Ureter (tissue), 1 donor: ENCODE results near the gene NAIF1. TPM values are rescaled to one million over a fixed set of nuclear protein-coding genes. Genes with fewer than 3 reads are reported as not detected.
"Not testable (repeated sequence)": the region's sequence is repeated elsewhere in the genome, so short reads cannot be mapped to it uniquely, and the experiment has no call there.

ENCODE experiments used
- DNase-seq: peaks from one replicate; pipeline ENCODE4 v3.0.0-alpha.2; 2020; ENCODE audit warnings: low spot score
- total RNA-seq: library from RNA; stranded (reverse); gene quantifications from one replicate; pipeline ENCODE4 v1.2.4, GENCODE V29; 2023
- donor health status: DM: yes; HTN: yes; CAD: no.

Gene NAIF1
- total RNA-seq, 1 donor from 2014 or later, result 6.9 TPM

DNA sequence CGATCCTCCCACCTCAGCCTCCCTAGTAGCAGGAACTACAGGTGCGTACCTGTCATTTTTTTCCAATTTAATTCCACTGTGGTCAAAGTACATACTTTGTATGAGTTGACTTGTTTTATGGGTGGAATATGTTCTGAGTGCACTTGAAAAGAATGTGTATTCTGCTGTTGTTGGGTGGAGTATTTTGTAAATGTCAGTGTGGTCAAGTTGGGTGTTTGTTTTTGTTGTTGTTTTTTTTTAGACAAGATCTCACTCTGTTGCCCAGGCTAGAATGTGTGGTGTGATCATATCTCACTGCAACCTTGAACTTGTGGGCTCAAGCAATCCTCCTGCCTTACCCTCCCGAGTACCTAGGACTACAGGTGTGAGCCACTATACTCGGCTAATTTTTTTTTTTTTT lies 18.8 kb upstream of the NAIF1 start:
- DNase-seq, result no peak

DNA sequence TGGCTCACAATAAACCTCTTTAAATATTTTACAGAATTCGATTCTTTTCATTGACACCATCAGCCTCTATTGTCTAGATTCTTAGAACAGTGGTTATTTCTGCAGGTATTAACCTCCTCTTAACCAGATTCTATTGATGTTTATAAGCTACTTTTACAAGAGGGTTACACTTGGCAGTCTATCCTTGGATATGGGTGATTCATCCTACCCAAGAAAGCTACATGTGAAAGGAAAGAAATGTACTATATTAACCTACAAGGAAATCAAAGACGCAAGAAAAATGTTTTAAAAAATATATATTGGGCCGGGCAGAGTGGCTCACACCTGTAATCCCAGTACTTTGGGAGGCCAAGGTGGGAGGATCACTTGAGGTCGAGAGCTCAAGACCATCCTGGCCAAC lies 17.6 kb upstream of the NAIF1 start:
- no peak for DNase-seq

DNA sequence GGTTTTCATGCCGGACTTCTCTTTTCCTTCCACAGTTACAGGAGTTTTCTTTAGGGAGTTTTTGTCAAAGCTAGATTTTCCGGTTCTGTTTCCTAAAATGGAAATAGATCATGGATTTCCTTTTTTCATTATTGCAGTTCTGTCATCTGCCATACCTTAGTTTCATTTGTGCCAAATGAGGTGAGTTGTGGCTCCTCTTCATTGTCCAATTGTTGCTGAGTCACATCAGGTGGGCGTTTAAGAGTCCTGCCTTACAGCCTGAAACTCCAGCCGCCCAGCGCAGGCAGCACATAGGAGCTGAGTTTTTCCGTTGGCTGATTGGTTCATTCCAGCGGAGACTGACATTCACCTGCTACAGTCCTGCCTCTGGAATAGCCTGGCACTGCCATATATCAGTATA lies 15.0 kb upstream of the NAIF1 start:
- DNase-seq, result no peak

DNA sequence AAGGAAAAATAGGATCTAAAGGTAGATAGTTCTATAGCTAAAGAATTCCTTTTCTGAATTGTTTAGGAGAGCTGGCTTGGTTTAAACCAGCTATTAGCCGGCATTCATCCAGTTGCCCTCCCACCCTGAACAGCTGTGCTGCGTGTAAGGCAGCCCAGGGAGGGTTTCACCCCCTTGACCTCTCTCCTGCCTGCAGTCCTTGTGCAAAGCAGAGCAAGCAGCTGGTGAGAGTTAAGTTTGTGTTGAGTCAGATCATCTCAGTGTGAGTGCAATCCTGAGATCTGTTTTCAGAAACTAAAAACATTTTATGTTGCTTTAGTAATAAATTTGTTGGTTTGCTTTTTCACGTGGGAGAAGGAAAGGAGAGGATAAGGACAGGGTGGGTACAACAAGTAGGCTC lies 13.9 kb upstream of the NAIF1 start:
- DNase-seq, result no peak

DNA sequence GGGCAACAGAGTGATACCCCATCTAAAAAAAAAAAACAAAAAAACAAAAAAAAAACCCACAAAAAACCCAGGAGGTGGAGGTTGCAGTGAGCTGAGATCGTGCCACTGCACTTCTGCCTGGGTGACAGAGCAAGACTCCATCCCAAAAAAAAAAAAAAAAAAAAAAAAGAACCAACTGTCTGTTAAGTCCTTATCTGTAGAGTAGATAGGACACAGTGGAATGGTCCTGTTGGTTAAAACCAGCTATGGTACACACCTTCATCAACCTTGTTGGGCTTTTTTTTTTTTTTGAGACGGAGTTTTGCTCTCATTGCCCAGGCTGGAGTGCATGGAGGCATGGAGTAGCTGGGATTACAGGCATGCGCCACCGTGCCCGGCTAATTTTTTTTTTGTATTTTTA lies 13.1 kb upstream of the NAIF1 start:
- DNase-seq, result no peak

DNA sequence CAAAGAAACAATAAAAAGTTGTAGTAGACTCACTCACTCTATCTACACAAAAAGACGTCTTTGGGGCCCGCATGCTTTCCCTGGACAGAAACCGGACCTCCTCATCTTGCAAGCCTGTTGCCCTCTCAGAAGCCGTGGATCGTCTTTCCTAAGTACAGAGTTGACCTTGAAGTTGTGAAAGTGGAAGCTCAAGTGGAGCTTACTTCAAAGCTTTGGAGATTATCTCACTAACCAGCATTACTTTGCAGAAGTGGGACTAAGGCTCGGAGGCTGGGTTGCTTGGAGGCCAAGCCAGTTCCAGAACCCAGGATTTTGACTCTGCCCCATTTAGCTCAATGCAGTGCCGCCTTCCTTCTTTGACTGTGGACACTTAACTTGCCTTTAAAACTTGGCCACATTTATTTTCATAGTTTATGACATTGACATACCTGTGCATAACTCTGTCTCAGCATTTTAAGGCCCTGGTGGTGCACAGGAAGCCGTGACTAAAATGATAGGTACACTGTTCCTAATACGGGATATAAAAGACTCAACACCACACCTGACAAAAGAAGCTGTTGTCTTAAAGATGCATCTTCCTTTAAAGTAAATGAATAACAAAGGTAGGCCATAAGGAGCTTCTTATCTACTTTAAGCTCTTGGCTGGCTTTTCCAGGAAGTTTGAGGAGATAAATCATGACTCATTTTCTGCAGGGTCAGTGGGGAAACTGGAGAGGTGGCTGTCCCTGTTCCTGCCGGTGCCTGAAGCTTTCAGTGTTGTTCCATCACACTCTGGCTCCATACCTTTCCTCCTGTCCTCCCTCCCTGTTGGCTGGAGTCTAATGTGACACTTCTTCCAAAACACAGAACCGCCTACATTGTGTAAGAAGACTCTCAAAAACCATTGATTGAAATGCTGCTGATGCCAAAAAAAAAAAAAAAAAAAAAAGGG lies 11.6 kb upstream of the NAIF1 start:
- DNase-seq, result no peak

DNA sequence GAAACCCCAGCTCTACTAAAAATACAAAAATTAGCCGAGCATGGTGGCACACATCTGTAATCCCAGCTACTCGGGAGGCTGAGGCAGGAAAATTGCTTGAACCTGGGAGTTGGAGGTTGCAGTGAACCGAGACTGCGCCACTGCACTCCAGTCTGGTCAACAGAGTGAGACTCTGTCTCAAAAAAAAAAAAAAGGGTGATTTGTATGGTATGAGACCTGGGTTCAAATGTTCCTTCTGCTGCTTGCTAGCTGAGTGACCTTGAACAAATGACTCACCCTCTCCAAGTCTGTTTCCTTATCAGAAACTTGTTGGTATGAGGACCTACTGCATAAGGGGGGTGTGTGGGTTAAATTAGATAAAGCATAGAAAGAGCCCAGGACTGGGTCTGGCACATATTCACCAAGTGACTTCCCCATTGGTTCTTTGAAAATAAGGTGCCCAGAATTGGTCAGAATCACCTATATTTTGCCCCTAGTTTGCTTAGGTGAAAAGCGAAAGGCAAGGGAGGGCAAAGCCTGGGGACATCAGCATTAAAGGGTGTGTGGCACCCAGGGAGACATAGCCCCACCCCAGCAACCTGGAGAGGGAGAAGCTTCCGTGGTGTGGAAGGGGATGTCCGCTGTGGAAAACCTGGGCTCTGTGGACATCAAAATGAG lies 10.9 kb upstream of the NAIF1 start:
- no peak for DNase-seq

DNA sequence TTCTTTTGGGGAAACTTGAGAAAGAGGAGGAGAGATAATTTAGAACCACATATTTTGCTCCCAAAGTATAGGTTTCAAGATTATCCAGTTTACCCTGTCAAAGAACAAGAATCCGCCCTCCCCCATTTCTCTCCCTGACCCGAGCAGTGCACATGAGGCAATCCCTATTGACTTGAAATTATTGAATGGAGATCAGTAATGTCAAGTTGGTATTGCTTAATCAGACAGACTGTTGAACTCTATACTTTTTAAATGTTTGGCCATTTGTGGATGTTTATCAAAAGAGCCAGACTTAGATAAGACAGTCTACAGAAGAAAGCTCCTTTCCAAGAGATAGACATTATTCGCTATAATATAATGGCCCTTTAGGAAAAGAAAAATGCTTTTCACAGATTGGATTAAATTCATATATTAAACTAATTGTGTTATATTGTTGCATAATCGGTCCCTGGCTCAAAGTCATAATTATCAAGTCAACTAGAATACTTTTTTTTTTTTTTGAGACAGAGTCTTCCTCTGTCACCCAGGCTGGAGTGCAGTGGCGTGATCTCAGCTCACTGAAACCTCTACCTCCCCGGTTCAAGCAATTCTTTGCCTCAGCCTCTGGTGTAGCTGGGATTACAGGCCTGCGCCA lies 6.2 kb upstream of the NAIF1 start:
- DNase-seq, result no peak

DNA sequence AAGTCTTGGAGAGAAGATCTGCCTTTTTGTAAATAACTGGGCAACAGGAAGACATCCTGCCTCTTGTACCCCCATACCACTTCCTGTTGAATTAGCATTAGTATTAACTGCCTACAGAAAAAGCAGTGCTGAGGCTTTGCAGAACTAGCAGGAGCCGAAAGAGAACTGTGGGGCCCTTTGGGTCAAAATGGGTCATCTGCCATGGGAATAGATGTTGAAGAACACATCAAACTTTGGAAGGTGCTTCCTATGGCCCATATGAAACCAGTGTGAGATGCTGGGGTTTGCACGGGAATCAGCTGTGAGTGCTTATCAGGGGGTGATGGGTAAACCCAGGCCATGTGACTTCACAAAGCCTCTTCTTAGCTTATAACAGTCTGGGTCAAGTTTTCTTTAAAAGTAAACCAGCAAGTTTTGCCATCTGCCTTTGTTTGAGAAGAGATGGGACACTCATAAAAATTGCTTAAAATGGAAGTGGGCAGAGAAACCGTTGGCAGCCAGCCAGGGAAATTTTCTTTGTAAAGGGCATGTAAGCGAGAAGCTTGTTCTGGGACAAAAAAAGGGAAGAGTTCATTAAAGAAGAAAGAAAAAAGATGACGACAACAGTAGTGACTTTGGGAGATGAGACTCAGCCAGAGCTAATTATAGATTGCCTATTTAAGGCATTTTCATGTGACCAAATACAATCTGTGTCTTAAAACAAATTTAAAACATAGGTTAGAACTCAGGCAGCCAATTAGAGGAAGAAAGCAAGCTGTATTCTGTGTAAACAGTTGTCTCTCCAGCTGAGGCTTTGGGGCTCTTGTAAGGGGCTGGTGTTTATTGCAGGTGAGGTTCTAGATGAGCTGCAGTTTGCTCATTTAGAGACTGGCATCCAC lies 5.3 kb upstream of the NAIF1 start:
- DNase-seq, result peak; percentile 93

DNA sequence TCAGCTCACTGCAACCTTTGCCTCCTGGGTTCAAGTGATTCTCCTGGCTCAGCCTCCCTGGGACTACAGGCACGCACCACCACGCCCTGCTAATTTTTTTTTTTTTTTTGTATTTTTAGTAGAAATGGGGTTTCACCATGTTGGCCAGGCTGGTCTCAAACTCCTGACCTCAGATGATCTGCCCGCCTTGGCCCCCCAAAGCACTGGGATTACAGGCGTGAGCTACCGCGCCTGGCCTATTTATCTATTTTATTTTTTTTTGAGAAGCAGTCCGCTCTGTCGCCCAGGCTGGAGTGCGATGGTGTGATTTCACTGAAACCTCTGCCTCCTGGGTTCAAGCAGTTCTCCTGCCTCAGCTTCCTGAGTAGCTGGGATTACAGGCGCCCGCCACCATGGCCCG lies 4.4 kb upstream of the NAIF1 start:
- DNase-seq, result not testable (repeated sequence)

DNA sequence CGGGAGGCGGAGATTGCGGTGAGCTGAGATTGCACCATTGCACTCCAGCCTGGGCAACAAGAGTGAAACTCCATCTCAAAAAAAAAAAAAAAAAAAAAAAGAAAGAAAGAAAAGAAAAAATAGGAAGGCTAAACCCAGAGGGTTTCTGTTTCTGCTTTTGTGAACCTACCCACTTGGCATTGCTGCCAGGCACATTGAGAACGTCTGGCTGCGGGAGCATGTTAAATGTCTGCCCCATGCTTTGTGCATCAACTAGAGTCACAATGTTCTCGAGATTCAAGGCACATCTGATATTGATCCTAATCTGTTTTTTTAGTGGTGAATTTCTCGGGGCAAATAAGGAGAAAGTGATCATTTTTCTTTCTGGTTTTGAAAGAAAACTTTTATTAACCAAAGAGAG lies 3.8 kb upstream of the NAIF1 start:
- no peak for DNase-seq

DNA sequence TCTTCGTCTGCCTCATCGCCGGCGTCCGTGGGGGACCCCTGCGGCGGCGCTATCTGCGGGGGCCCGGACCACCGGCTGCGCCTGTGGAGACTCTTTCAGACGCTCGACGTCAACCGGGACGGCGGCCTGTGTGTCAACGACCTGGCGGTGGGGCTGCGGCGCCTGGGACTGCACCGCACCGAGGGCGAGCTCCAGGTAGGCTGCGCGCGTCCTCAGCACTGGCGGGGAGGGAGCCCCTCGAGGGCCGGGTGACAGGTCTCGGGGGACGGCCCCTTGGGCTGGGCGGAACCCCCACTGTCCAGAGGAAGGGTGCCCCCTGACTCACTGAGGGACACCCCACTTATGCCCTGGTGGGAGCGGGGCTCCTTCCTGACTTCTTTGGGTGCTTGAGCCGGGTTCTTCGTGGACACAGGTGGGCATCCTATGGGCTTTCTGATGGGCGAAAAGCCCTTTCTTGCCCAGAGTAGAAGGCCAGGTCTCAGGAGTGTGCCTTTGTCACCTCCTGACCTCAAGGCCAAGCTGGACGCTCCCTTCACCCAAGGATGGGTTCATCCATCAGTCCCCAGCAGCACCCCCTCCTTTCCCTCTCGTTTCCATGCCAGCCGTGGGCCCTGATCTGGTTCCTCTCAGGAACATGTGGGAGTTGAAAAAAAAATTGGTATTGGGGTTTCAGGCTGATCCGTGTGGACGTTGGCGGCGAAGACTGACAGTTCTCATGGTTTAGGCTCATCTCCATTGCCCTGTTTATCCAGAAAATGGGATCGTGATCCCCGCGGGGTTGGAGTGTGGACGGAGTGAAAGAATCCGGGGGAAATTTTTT lies 1.5 kb upstream of the NAIF1 start:
- DNase-seq, result no peak

DNA sequence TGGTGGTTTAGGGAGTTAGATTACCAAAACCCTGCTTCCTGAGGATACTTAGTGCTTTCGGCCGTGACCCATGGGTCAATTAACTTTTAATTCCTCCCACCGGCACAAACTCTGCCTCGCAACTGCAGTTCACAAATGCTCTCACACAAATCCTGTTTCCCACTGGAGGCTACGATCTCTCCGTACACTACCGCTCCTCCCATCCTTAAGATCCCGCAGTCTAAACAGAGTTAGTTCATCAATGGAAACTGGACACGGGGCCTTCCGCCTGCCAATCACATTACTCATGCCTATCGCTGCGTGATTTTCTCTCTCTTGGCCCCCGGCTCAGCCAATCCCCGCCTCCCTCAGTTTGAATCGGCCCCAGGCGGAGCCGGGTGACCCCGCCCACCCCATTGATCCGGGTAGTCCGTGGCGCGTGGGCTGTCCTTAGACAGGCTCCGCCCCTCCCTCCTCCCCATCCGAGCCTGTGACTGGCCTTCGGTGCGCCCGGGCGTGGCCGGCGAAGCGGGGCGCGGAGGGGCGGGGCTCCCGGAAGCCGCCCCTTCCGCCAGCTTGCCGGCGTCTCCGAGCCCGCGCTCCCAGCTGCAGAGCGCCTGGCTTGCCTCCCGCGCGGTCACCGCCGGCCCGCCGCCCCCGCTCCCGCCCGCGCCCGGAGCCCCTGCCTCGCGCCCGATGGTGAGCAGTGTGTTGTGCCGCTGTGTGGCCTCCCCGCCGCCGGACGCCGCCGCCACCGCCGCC lies 695 bp upstream of the NAIF1 start, which contains the start of gene SLC25A25:
SLC25A25 (plus strand) TSS at position 588 of the 741 bp plus-strand sequence; CDS start at position 676, 88 bp downstream.
- peak; percentile 100 for DNase-seq

DNA sequence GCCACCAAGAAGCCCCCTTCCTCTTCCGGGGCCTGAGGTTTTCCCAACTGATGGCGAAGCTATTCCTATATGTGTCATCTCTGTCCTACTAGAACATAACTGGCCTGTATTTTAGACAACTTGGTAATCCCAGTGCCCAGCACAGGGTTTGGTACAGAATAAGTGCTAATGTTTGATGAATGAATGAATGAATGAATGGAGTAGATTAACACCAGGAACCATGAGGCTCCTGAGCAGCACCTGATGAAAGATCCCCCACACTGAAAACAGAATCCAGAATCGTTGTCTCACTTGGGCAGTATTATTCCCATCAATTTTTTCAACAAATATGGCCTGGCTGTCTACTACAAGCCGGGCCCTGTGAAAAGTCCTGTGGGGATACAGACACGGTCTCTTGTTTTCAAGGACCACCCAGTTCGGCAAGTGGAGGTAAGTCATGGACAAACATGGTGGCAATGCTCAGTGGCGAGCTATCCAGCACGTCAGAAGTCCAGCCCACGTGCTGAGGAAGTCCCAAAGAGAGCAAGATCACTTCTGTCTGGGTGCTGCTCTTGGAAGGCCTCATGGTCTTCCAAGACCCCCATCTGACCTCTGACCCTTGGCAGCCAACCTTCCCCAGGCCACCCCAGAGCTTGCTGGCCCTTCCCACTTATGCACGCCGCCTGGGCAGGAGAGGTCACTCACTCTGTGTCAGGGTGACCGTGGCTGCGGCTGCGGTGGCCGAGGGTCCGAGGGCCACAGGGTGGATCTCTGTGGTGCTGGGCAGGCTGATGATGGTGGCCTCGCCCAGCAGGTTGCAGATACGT lies 1.0 kb downstream of the NAIF1 start:
- peak; percentile 67 for DNase-seq

DNA sequence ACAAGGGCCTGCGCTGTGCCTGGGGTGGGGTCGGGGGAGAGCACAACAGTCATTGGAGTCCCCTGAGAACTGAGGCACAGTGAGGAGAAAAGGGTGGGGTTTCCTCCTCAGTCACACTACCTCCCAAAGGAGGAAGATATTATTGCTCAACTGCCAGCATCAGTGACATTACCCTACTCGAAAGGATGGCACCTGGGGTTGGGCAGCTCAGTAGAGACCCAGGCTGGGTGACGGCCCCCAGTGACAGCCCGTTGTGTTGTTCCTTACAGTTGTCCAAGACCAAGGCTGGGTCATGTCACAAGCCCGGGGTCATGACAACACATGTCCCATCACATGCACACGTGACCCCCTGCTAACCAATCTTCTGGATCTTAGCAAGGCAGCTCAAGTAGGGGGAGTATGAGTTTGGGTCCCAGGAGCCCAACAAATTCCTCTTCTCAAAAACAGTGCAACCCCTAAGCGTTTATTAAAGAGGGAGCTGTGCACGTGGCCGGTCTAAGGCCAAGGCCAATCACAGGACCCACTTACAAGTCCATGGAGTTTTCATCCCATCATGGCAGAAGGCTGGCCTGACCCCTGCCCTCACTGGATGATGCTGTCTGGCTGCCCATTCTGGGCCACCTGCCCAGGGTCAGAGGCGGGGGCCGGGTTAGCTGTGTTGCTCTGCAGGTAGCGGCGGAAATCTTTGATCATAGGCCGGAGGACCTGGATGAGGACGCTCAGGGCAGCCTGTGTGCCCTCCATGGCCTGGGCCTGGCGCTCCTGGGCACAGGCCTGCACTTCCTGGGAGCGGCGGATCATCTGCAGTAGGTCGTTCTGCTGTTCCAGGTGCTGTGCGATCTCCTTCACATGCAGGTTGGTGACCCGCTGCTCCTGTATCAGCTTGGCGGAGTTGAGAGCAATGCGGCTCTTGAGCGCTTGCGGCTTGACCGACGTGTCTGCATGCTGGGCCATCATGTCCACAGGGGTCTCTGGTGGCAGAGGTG lies 4.0 kb downstream of the NAIF1 start:
- no peak for DNase-seq

DNA sequence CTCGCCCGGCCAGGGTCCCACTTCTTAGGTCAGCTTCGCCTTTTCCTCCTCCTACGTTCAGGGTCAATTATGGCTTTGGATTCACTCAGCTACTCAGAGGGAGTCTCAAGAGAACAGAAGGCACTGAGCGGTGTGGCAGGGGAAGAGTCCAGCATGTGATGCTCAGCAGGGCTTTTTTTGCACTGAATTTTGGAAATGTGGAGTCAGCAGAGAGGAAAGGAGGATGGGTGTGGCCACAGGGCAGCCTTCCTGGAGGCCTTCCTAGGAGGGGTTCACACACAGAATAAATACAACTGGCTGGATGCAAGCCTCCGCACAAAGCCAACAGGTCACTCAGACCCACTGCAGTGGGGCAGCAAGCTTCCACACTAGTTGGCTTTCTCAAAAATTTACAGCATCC lies 4.8 kb downstream of the NAIF1 start:
- DNase-seq, result no peak

DNA sequence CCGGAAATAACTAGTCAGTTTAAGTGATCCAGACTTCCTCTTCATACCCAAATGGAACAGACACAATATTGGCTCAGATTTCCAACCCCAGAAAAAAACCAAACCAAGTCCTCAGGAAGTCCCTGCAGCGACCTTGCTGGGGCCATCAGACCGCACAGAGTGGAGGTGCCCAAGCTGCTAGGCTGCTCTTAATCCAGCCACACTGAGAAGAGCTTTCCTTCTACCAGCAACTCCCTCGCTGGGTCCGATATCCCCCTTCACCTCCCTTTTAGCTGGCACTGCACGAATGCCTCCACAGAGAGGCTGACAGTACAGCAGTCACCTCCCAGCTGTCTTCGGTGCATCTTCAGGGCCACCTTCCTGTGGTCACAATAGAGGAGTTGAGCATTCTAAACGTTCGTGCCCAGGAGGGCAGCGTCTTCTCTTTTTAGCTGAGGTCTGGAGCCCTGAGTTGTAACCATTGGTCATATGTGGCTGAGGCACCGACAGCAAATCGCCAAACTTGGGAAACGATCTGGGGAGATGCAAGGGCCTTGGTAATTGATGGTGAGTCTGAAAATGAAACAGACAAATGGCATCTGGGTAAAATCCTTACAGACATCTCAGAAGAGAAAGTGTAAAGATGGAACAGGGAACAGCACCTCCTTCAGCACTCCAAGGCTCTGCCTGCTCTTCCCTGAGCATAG lies 5.7 kb downstream of the NAIF1 start:
- DNase-seq, result no peak
